ENCODE measurements around the gene ANKRD37.
A peak's percentile ranks its signal among the peaks of the same experiment; 100 is the strongest.

Gene ANKRD37

GRCh38 chr4:185421366-185422124, 24.9 kb downstream of the ANKRD37 start:
- no peak overlapping the region for H3K27ac Mint-ChIP-seq
- intact Hi-C loops (cut with micrococcal nuclease): loop anchor here (10.0 kb wide), 1 partner anchor 217 kb away; the partner anchor contains the start of genes CFAP97 and SNX25
- no peaks in the 10 kb centered on the region for H3K9me3 Mint-ChIP-seq
- H3K27me3 Mint-ChIP-seq: peaks cover 2% of the 10 kb centered on the region
- H3K4me3 Mint-ChIP-seq: no peak overlapping the region
- H3K4me1 Mint-ChIP-seq (ENCODE audit: low read depth): peaks cover 34% of the 10 kb centered on the region
- H3K36me3 Mint-ChIP-seq (ENCODE audit: low read depth): peaks cover 61% of the 10 kb centered on the region

- Mint-ChIP-seq H3K27me3 (peaks cover 23% of the 10 kb centered on the region), H3K4me3 (peak overlapping the region; percentile 79), H3K27ac (peak overlapping the region; percentile 94), H3K9me3 (no peaks in the 10 kb centered on the region), H3K4me1 (ENCODE audit: low read depth) (peaks cover 36% of the 10 kb centered on the region), H3K36me3 (ENCODE audit: low read depth) (peaks cover 30% of the 10 kb centered on the region)
- intact Hi-C loops (cut with micrococcal nuclease): loop anchor here (1.0 to 10.0 kb wide), 4 partner anchors 14 to 220 kb away; partner anchors contain the start of genes ANKRD37, CCDC110, CFAP97 and SNX25
Measured at GRCh38 chr4:185424905-185425646, 28.4 kb downstream of the ANKRD37 start.

- Mint-ChIP-seq H3K4me3 (peak within 1 kb of the TSS; percentile 79), H3K9me3 (no peaks in the 10 kb centered on the region), H3K27ac (peak within 1 kb of the TSS; percentile 94), H3K4me1 (ENCODE audit: low read depth) (peaks cover 36% of the 10 kb centered on the region), H3K27me3 (peaks cover 28% of the 10 kb centered on the region), H3K36me3 (ENCODE audit: low read depth) (peaks cover 30% of the 10 kb centered on the region)
- intact Hi-C loops (cut with micrococcal nuclease): loop anchor here (1.0 to 10.0 kb wide), 4 partner anchors 15 to 221 kb away; partner anchors contain the start of genes ANKRD37, CCDC110, CFAP97 and SNX25
Measured at GRCh38 chr4:185425647-185426352, 29.2 kb downstream of the ANKRD37 start, which contains the start of gene UFSP2. Gene UFSP2, minus strand, starts transcription at chr4:185425964. Its CDS starts 96 bp downstream, at chr4:185425868.

- no peak overlapping the region for H3K4me3 Mint-ChIP-seq
- no peaks in the 10 kb centered on the region for H3K9me3 Mint-ChIP-seq
Measured at GRCh38 chr4:185426960-185427688, 30.5 kb downstream of the ANKRD37 start.

GRCh38 chr4:185429660-185430059, 33.0 kb downstream of the ANKRD37 start:
- H3K27ac Mint-ChIP-seq: no peak overlapping the region
- no peak overlapping the region for H3K4me3 Mint-ChIP-seq
- peaks cover 40% of the 10 kb centered on the region for H3K27me3 Mint-ChIP-seq
- peaks cover 11% of the 10 kb centered on the region for H3K36me3 Mint-ChIP-seq (ENCODE audit: low read depth)
- peaks cover 12% of the 10 kb centered on the region for H3K4me1 Mint-ChIP-seq (ENCODE audit: low read depth)
- intact Hi-C loops (cut with micrococcal nuclease): loop anchor here (10.0 kb wide), 1 partner anchor 225 kb away; the partner anchor contains the start of genes CFAP97 and SNX25
- no peaks in the 10 kb centered on the region for H3K9me3 Mint-ChIP-seq

More at GRCh38 chr4:185426960-185427688, 30.5 kb downstream of the ANKRD37 start:
- H3K4me1 Mint-ChIP-seq (ENCODE audit: low read depth): peaks cover 27% of the 10 kb centered on the region
- no peak overlapping the region for H3K27ac Mint-ChIP-seq
- H3K27me3 Mint-ChIP-seq: peaks cover 36% of the 10 kb centered on the region
- intact Hi-C loops (cut with micrococcal nuclease): loop anchor here (10.0 kb wide), 1 partner anchor 222 kb away; the partner anchor contains the start of genes CFAP97 and SNX25
- H3K36me3 Mint-ChIP-seq (ENCODE audit: low read depth): peaks cover 20% of the 10 kb centered on the region

- Mint-ChIP-seq H3K9me3 (no peaks in the 10 kb centered on the region), H3K36me3 (ENCODE audit: low read depth) (no peaks in the 10 kb centered on the region), H3K27me3 (peaks cover 18% of the 10 kb centered on the region), H3K4me3 (no peak overlapping the region), H3K27ac (no peak overlapping the region), H3K4me1 (ENCODE audit: low read depth) (no peaks in the 10 kb centered on the region)
- intact Hi-C loops (cut with micrococcal nuclease): no loop called here
Measured at GRCh38 chr4:185435466-185435865, 38.8 kb downstream of the ANKRD37 start.

- Mint-ChIP-seq H3K4me1 (ENCODE audit: low read depth) (no peaks in the 10 kb centered on the region), H3K9me3 (no peaks in the 10 kb centered on the region), H3K27me3 (peaks cover 12% of the 10 kb centered on the region), H3K4me3 (no peak overlapping the region), H3K36me3 (ENCODE audit: low read depth) (no peaks in the 10 kb centered on the region), H3K27ac (no peak overlapping the region)
- intact Hi-C loops (cut with micrococcal nuclease): no loop called here
Measured at GRCh38 chr4:185437809-185438208, 41.2 kb downstream of the ANKRD37 start.

- no peaks in the 10 kb centered on the region for H3K4me1 Mint-ChIP-seq (ENCODE audit: low read depth)
- H3K27me3 Mint-ChIP-seq: peaks cover 5% of the 10 kb centered on the region
- H3K36me3 Mint-ChIP-seq (ENCODE audit: low read depth): no peaks in the 10 kb centered on the region
- intact Hi-C loops (cut with micrococcal nuclease): no loop called here
- H3K27ac Mint-ChIP-seq: no peak overlapping the region
- H3K9me3 Mint-ChIP-seq: no peaks in the 10 kb centered on the region
- H3K4me3 Mint-ChIP-seq: no peak overlapping the region
Measured at GRCh38 chr4:185441479-185441878, 44.8 kb downstream of the ANKRD37 start.

- Mint-ChIP-seq H3K4me1 (ENCODE audit: low read depth) (no peaks in the 10 kb centered on the region), H3K27ac (no peak overlapping the region), H3K27me3 (peaks cover 9% of the 10 kb centered on the region), H3K9me3 (no peaks in the 10 kb centered on the region), H3K36me3 (ENCODE audit: low read depth) (no peaks in the 10 kb centered on the region), H3K4me3 (no peak overlapping the region)
- intact Hi-C loops (cut with micrococcal nuclease): no loop called here
Measured at GRCh38 chr4:185445209-185445608, 48.6 kb downstream of the ANKRD37 start.

Measured in dendritic cell treated with granulocyte-macrophage colony-stimulating factor and Interleukin-4, amounts not matched to agents 40 ng/mL and 50 ng/mL, for 4 days (primary cell).